Measurements from ENCODE around the gene SEL1L. TPM values are rescaled to one million over a fixed set of nuclear protein-coding genes. Genes with fewer than 3 reads are reported as not detected.

Gene SEL1L
- total RNA-seq, 2 experiments from 2014 or later, result 46.4 to 55.4 TPM

- TF ChIP-seq CTCF (IDR thresholded peaks at IDR 0.05), result no peak
- H3K27ac Mint-ChIP-seq, result no peak overlapping the region
Observed at GRCh38 chr14:81450100-81450531, 83.5 kb downstream of the SEL1L start.

GRCh38 chr14:81449576-81449975 is 84.1 kb downstream of the SEL1L start:
- POLR2A ChIA-PET, result no interaction called here
- intact Hi-C loops (cut with micrococcal nuclease), result no loop called here

More at GRCh38 chr14:81450100-81450531, 83.5 kb downstream of the SEL1L start:
- POLR2A ChIA-PET, result no interaction called here
- Mint-ChIP-seq H3K27me3 (peaks cover 2% of the 10 kb centered on the region), H3K4me3 (no peak overlapping the region), H3K36me3 (ENCODE audit: low read depth) (no peaks in the 10 kb centered on the region), H3K4me1 (ENCODE audit: low read depth) (peaks cover 7% of the 10 kb centered on the region), H3K9me3 (no peaks in the 10 kb centered on the region)
- DNase-seq, result no peak
- intact Hi-C loops (cut with micrococcal nuclease), result no loop called here
- CTCF ChIA-PET, result interaction anchor here (1.1 to 7.5 kb wide), 3 partner anchors 11 to 179 kb away, joined by 4 to 82 read pairs (median 6); no protein-coding TSS in a partner anchor
- ATAC-seq, result no peak

GRCh38 chr14:81449114-81449513 is 84.5 kb downstream of the SEL1L start:
- intact Hi-C loops (cut with micrococcal nuclease), result no loop called here
- peaks cover 7% of the 10 kb centered on the region for H3K4me1 Mint-ChIP-seq (ENCODE audit: low read depth)
- ChIA-PET CTCF (interaction anchor here (1.1 to 7.5 kb wide), 3 partner anchors 10 to 178 kb away, joined by 4 to 82 read pairs (median 6); no protein-coding TSS in a partner anchor), POLR2A (no interaction called here)
- H3K36me3 Mint-ChIP-seq (ENCODE audit: low read depth), result no peaks in the 10 kb centered on the region
- peaks cover 2% of the 10 kb centered on the region for H3K27me3 Mint-ChIP-seq
- H3K27ac Mint-ChIP-seq, result no peak overlapping the region
- ATAC-seq (no peak), DNase-seq (no peak)
- no peak for TF ChIP-seq CTCF (IDR thresholded peaks at IDR 0.05)
- no peak overlapping the region for H3K4me3 Mint-ChIP-seq
- no peaks in the 10 kb centered on the region for H3K9me3 Mint-ChIP-seq

More at GRCh38 chr14:81449576-81449975, 84.1 kb downstream of the SEL1L start:
- ATAC-seq (no peak), DNase-seq (no peak)
- H3K4me1 Mint-ChIP-seq (ENCODE audit: low read depth), result peaks cover 7% of the 10 kb centered on the region
- H3K36me3 Mint-ChIP-seq (ENCODE audit: low read depth), result no peaks in the 10 kb centered on the region
- H3K27ac Mint-ChIP-seq, result no peak overlapping the region
- CTCF ChIA-PET, result interaction anchor here (1.1 to 7.5 kb wide), 3 partner anchors 10 to 179 kb away, joined by 4 to 82 read pairs (median 6); no protein-coding TSS in a partner anchor
- H3K4me3 Mint-ChIP-seq, result no peak overlapping the region
- H3K27me3 Mint-ChIP-seq, result peaks cover 2% of the 10 kb centered on the region
- no peak for TF ChIP-seq CTCF (IDR thresholded peaks at IDR 0.05)
- H3K9me3 Mint-ChIP-seq, result no peaks in the 10 kb centered on the region

- Mint-ChIP-seq H3K4me3 (no peak overlapping the region), H3K27me3 (peaks cover 10% of the 10 kb centered on the region), H3K27ac (no peak overlapping the region), H3K4me1 (ENCODE audit: low read depth) (no peaks in the 10 kb centered on the region), H3K36me3 (ENCODE audit: low read depth) (no peaks in the 10 kb centered on the region), H3K9me3 (no peaks in the 10 kb centered on the region)
- DNase-seq (no peak), ATAC-seq (no peak)
- intact Hi-C loops (cut with micrococcal nuclease), result no loop called here
- POLR2A ChIA-PET, result no interaction called here
- CTCF ChIA-PET, result interaction anchor here (0.6 to 1.6 kb wide), 3 partner anchors 13 to 179 kb away, joined by 5 to 6 read pairs (median 5); no protein-coding TSS in a partner anchor
- TF ChIP-seq CTCF (IDR thresholded peaks at IDR 0.05), result no peak
Observed at GRCh38 chr14:81447021-81447764, 86.5 kb downstream of the SEL1L start.

All from activated CD8-positive, alpha-beta T cell treated with anti-CD3 and anti-CD28 coated beads for 36 hours (primary cell).